Esophagus muscularis mucosa (tissue), 4 donors: Measurements from ENCODE around the gene ADAMTS17. TPM values are rescaled to one million over a fixed set of nuclear protein-coding genes. Genes with fewer than 3 reads are reported as not detected.

Experiments
- DNase-seq: peaks from one replicate; pipeline ENCODE4 v3.0.0-alpha.2; 2017; ENCODE audit errors: extremely low spot score
- H3K27ac ChIP-seq, 4 donors: fragments of 200-600 bp; sonication (generic); replicated peaks in 1 of 4; 1 replicate in 3 of 4; 2 replicates in 1 of 4; pipeline ENCODE4 v1.5.1; 2016 to 2019; ENCODE audit warnings: mild to moderate bottlenecking in 1 of 4
- H3K27me3 ChIP-seq, 4 donors: fragments of 200-600 bp; sonication (generic); one replicate each; pipeline versions ENCODE4 v1.5.1 to v1.6.0; 2016 to 2019
- H3K36me3 ChIP-seq, 4 donors: fragments of 200-600 bp; sonication (generic); one replicate each; pipeline ENCODE4 v1.5.1; 2016 to 2019
- H3K4me1 ChIP-seq, 4 donors: fragments of 200-600 bp; sonication (generic); one replicate each; pipeline ENCODE4 v1.5.1; 2016 to 2019
- H3K4me3 ChIP-seq, 4 donors: fragments of 200-600 bp; sonication (generic); 1 replicate in 2 of 4; 2 replicates in 2 of 4; pipeline ENCODE4 v1.5.1; 2016 to 2019; ENCODE audit warnings: mild to moderate bottlenecking in 4 of 4, moderate library complexity in 1 of 4
- H3K9me3 ChIP-seq, 4 donors: fragments of 200-600 bp; sonication (generic); 1 replicate in 3 of 4; 2 replicates in 1 of 4; pipeline ENCODE4 v1.5.1; 2016 to 2019
- CTCF ChIP-seq, 3 experiments: fragments of 200-600 bp in 2 of 3; fragments of 450-650 bp in 1 of 3; sonication (generic) in 2 of 3; IDR thresholded peaks; one replicate each; pipeline ENCODE4 v1.5.1; 2017 to 2019; ENCODE audit warnings: antibody characterized with exemption in 3 of 3, mild to moderate bottlenecking in 2 of 3, moderate library complexity in 1 of 3
- EP300 ChIP-seq: sonication (generic); formaldehyde crosslinking; IDR thresholded peaks from one replicate; pipeline ENCODE4 v1.6.1; 2017; ENCODE audit warnings: antibody characterized with exemption
- POLR2A ChIP-seq: fragments of 450-650 bp; IDR thresholded peaks from one replicate; pipeline ENCODE4 v1.6.1; 2017; ENCODE audit warnings: antibody characterized with exemption, moderate library complexity, mild to moderate bottlenecking, low read depth
- POLR2AphosphoS5 ChIP-seq, 2 donors: sonication (generic); formaldehyde crosslinking; IDR thresholded peaks; one replicate each; pipeline ENCODE4 v1.6.1; 2017; ENCODE audit warnings: antibody characterized with exemption in 2 of 2
- WGBS: methylation state at CpG from one replicate; pipeline ENCODE4 v1.1.5; 2018; 5-methylcytosine and 5-hydroxymethylcytosine counted together
- intact Hi-C: fragments of 100-400 bp; cut with DNase I; formaldehyde crosslinking; loops from one replicate; pipeline ENCODE4 v1.15.1; 2023
- total RNA-seq, 4 donors: library from RNA; depleted of rRNA; stranded (reverse); fragments of >200 nt; gene quantifications; one replicate each; pipeline versions ENCODE4 v1.1.0 to v1.2.1, GENCODE V29; 2016

ADAMTS17 gene
- total RNA-seq, 4 donors from 2014 or later, result 5.3 to 12.0 (median 6.6) TPM

GRCh38 chr15:100083572-100083971 is 258.2 kb downstream of the ADAMTS17 start:
- H3K4me1 ChIP-seq, result peaks cover 0 to 7% (median 0%) of the 10 kb centered on the region in 4 donors
- 92% methylated on average over 2 of the region's 2 CpGs for WGBS
- TF ChIP-seq POLR2AphosphoS5 (IDR thresholded peaks at IDR 0.05) (no peak), EP300 (no peak), CTCF (IDR thresholded peaks at IDR 0.05) (no peak), POLR2A (no peak)
- intact Hi-C loops, result no loop called here
- H3K27ac ChIP-seq, result no peak overlapping the region
- DNase-seq, result peak; percentile 74
- no peaks in the 10 kb centered on the region for H3K27me3 ChIP-seq
- H3K4me3 ChIP-seq, result no peak overlapping the region
- H3K9me3 ChIP-seq, result no peaks in the 10 kb centered on the region
- H3K36me3 ChIP-seq, result no peaks in the 10 kb centered on the region

GRCh38 chr15:100082761-100083402 is 258.9 kb downstream of the ADAMTS17 start:
- no peak overlapping the region for H3K27ac ChIP-seq
- 94% methylated on average over 7 of the region's 7 CpGs for WGBS
- no peaks in the 10 kb centered on the region for H3K27me3 ChIP-seq
- no peak for DNase-seq
- H3K4me1 ChIP-seq, result peaks cover 0 to 7% (median 0%) of the 10 kb centered on the region in 4 donors
- no peaks in the 10 kb centered on the region for H3K36me3 ChIP-seq
- H3K9me3 ChIP-seq, result no peaks in the 10 kb centered on the region
- no peak for TF ChIP-seq CTCF (IDR thresholded peaks at IDR 0.05)
- TF ChIP-seq EP300, result no peak
- H3K4me3 ChIP-seq, result no peak overlapping the region
- intact Hi-C loops, result no loop called here

GRCh38 chr15:100081454-100081853 is 260.3 kb downstream of the ADAMTS17 start:
- TF ChIP-seq CTCF (IDR thresholded peaks at IDR 0.05) (no peak), POLR2A (no peak), POLR2AphosphoS5 (IDR thresholded peaks at IDR 0.05) (no peak), EP300 (no peak)
- H3K27ac ChIP-seq, result no peak overlapping the region
- no peaks in the 10 kb centered on the region for H3K9me3 ChIP-seq
- H3K4me3 ChIP-seq, result no peak overlapping the region
- intact Hi-C loops, result no loop called here
- H3K4me1 ChIP-seq, result peaks cover 0 to 7% (median 0%) of the 10 kb centered on the region in 4 donors
- no peaks in the 10 kb centered on the region for H3K36me3 ChIP-seq
- H3K27me3 ChIP-seq, result no peaks in the 10 kb centered on the region
- 89% methylated on average over 4 of the region's 4 CpGs for WGBS
- DNase-seq, result no peak

GRCh38 chr15:100078511-100079220 is 263.1 kb downstream of the ADAMTS17 start:
- peaks cover 0 to 5% (median 0%) of the 10 kb centered on the region in 4 donors for H3K4me1 ChIP-seq
- H3K36me3 ChIP-seq, result no peaks in the 10 kb centered on the region
- intact Hi-C loops, result no loop called here
- no peaks in the 10 kb centered on the region for H3K9me3 ChIP-seq
- no peak overlapping the region for H3K27ac ChIP-seq
- TF ChIP-seq POLR2AphosphoS5 (IDR thresholded peaks at IDR 0.05) (no peak), CTCF (IDR thresholded peaks at IDR 0.05) (no peak), EP300 (no peak), POLR2A (no peak)
- H3K4me3 ChIP-seq, result no peak overlapping the region
- WGBS, result 71% methylated on average over 6 of the region's 6 CpGs
- H3K27me3 ChIP-seq, result no peaks in the 10 kb centered on the region
- no peak for DNase-seq

GRCh38 chr15:100075229-100075628 is 266.5 kb downstream of the ADAMTS17 start:
- DNase-seq, result no peak
- Histone ChIP-seq H3K36me3 (no peaks in the 10 kb centered on the region), H3K4me1 (no peaks in the 10 kb centered on the region), H3K9me3 (no peaks in the 10 kb centered on the region), H3K4me3 (no peak overlapping the region), H3K27ac (no peak overlapping the region), H3K27me3 (no peaks in the 10 kb centered on the region)
- intact Hi-C loops, result no loop called here
- 80% methylated on average over 1 of the region's 1 CpG for WGBS
- TF ChIP-seq EP300 (no peak), CTCF (IDR thresholded peaks at IDR 0.05) (no peak)
